ENCODE data around the gene RPUSD1.
"Not testable (repeated sequence)": the region's sequence is repeated elsewhere in the genome, so short reads cannot be mapped to it uniquely, and the experiment has no call there.

GRCh38 chr16:776298-776697 is 11.9 kb downstream of the RPUSD1 start:
- TF ChIP-seq, protein P1, sequence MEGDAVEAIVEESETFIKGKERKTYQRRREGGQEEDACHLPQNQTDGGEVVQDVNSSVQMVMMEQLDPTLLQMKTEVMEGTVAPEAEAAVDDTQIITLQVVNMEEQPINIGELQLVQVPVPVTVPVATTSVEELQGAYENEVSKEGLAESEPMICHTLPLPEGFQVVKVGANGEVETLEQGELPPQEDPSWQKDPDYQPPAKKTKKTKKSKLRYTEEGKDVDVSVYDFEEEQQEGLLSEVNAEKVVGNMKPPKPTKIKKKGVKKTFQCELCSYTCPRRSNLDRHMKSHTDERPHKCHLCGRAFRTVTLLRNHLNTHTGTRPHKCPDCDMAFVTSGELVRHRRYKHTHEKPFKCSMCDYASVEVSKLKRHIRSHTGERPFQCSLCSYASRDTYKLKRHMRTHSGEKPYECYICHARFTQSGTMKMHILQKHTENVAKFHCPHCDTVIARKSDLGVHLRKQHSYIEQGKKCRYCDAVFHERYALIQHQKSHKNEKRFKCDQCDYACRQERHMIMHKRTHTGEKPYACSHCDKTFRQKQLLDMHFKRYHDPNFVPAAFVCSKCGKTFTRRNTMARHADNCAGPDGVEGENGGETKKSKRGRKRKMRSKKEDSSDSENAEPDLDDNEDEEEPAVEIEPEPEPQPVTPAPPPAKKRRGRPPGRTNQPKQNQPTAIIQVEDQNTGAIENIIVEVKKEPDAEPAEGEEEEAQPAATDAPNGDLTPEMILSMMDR (conservative IDR thresholded peaks at IDR 0.05 in 1 of 2, IDR thresholded peaks at IDR 0.05 in 1 of 2; ENCODE audit: low read depth in 1 of 2, low read length in 2 of 2) = not testable (repeated sequence)
- TF ChIP-seq EZH2 (IDR thresholded peaks at IDR 0.05; ENCODE audit: low read length, missing control alignments) = not testable (repeated sequence)

All from fibroblast of lung (primary cell).